ENCODE data around the gene COL20A1.

The COL20A1 gene

DNA sequence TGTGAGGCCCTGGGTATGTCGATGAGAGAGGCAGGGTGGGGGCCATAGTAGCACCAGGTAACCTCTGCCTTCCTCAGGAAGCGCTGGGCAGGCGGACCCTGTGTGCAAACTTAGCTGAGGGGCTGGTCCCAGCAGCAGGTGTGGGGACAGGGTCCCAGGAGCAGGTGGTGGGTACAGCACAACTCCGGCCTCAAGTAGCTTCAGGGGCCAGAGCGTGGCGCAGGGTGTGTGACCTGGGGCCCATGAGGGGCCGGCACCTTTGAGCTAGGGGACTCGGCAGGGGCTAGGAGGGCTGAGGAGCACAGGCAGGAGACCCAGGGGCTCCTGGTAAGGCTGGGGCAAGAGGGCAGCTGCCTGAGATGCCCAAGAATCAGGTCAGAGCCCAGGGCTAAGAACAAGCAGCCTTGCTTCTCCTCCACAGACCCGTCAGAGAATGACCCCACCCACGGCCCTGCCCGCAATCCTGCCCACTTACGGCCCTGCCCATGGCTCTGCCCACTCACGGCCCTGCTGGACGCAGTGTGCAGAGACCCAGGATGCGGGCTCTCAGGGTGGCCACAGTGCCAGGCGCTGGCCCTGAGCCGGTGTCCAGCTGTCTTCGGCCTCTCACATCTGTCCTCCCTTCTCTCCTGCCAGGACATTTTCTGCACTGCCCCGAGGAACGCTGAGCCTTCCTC, 37.2 kb downstream of the COL20A1 start:
- TF ChIP-seq ZNF70 (CRISPR knock-in tag; IDR thresholded peaks at IDR 0.05): no peak
- no peak for TF ChIP-seq RARB (CRISPR knock-in tag; IDR thresholded peaks at IDR 0.05)
- no peak for TF ChIP-seq TCF4 (CRISPR knock-in tag; IDR thresholded peaks at IDR 0.05; ENCODE audit: borderline replicate concordance)
- no peak for TF ChIP-seq PPARA (CRISPR knock-in tag; IDR thresholded peaks at IDR 0.05; ENCODE audit: borderline replicate concordance)
- TF ChIP-seq BACH2 (CRISPR knock-in tag; IDR thresholded peaks at IDR 0.05; ENCODE audit: borderline replicate concordance): no peak
- TF ChIP-seq, protein P1, sequence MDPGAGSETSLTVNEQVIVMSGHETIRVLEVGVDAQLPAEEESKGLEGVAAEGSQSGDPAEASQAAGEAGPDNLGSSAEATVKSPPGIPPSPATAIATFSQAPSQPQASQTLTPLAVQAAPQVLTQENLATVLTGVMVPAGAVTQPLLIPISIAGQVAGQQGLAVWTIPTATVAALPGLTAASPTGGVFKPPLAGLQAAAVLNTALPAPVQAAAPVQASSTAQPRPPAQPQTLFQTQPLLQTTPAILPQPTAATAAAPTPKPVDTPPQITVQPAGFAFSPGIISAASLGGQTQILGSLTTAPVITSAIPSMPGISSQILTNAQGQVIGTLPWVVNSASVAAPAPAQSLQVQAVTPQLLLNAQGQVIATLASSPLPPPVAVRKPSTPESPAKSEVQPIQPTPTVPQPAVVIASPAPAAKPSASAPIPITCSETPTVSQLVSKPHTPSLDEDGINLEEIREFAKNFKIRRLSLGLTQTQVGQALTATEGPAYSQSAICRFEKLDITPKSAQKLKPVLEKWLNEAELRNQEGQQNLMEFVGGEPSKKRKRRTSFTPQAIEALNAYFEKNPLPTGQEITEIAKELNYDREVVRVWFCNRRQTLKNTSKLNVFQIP (CRISPR knock-in tag; IDR thresholded peaks at IDR 0.05; ENCODE audit: borderline replicate concordance, low read depth): no peak
- TF ChIP-seq GLIS3 (CRISPR knock-in tag; IDR thresholded peaks at IDR 0.05): no peak
- no peak for TF ChIP-seq CSDC2 (CRISPR knock-in tag; IDR thresholded peaks at IDR 0.05)
- no peak for TF ChIP-seq ZNF565 (CRISPR knock-in tag; conservative IDR thresholded peaks at IDR 0.05; ENCODE audit: low read depth)
- no peak for TF ChIP-seq ZNF8 (CRISPR knock-in tag; IDR thresholded peaks at IDR 0.05)
- TF ChIP-seq ARNTL (CRISPR knock-in tag; IDR thresholded peaks at IDR 0.05; ENCODE audit: borderline replicate concordance, low read depth): no peak
- no peak for ATAC-seq

GRCh38 chr20:63330940-63331339, 38.0 kb downstream of the COL20A1 start:
- ATAC-seq: no peak
- TF ChIP-seq PPARA (CRISPR knock-in tag; IDR thresholded peaks at IDR 0.05; ENCODE audit: borderline replicate concordance) (no peak), TOX (CRISPR knock-in tag; IDR thresholded peaks at IDR 0.05; ENCODE audit: borderline replicate concordance) (no peak), TCF4 (CRISPR knock-in tag; IDR thresholded peaks at IDR 0.05; ENCODE audit: borderline replicate concordance) (no peak), ISL1 (CRISPR knock-in tag; IDR thresholded peaks at IDR 0.05) (no peak), GLIS3 (CRISPR knock-in tag; IDR thresholded peaks at IDR 0.05) (no peak), OSR1 (CRISPR knock-in tag; IDR thresholded peaks at IDR 0.05) (no peak), PATZ1 (CRISPR knock-in tag; IDR thresholded peaks at IDR 0.05; ENCODE audit: borderline replicate concordance) (no peak), ESRRG (CRISPR knock-in tag; IDR thresholded peaks at IDR 0.05) (no peak), ZNF565 (CRISPR knock-in tag; conservative IDR thresholded peaks at IDR 0.05; ENCODE audit: low read depth) (no peak), TSHZ2 (CRISPR knock-in tag; IDR thresholded peaks at IDR 0.05) (no peak), RARB (CRISPR knock-in tag; IDR thresholded peaks at IDR 0.05) (no peak), ZNF8 (CRISPR knock-in tag; IDR thresholded peaks at IDR 0.05) (no peak), CREB5 (CRISPR knock-in tag; IDR thresholded peaks at IDR 0.05; ENCODE audit: low read depth) (no peak), ARNTL (CRISPR knock-in tag; IDR thresholded peaks at IDR 0.05; ENCODE audit: borderline replicate concordance, low read depth) (no peak), CSRNP3 (CRISPR knock-in tag; IDR thresholded peaks at IDR 0.05) (no peak), CSDC2 (CRISPR knock-in tag; IDR thresholded peaks at IDR 0.05) (no peak), ZNF70 (CRISPR knock-in tag; IDR thresholded peaks at IDR 0.05) (no peak)
- TF ChIP-seq, protein P1 (CRISPR knock-in tag; IDR thresholded peaks at IDR 0.05; ENCODE audit: borderline replicate concordance, low read depth): no peak
